H1 (cell line): Measurements from ENCODE around the gene GPR161. TPM values are rescaled to one million over a fixed set of nuclear protein-coding genes. Genes with fewer than 3 reads are reported as not detected.

ENCODE experiments used
- CTCF ChIA-PET: fragments of 300-600 bp; sonication (Branson Sonifier 250); formaldehyde crosslinking; loops from one replicate; lab custom pipeline; 2021; ENCODE audit not compliant: partially characterized antibody; lab: Charles Lee
- POLR2A ChIA-PET: fragments of 300-600 bp; sonication (Branson Sonifier 250); formaldehyde crosslinking; loops from one replicate; lab custom pipeline; 2021; ENCODE audit warnings: inconsistent platforms; ENCODE audit not compliant: partially characterized antibody; lab: Charles Lee
- DNase-seq, 2 experiments: peaks; one replicate each; pipeline versions ENCODE4 v3.0.0 to v3.0.0-alpha.2; 2010 to 2022; ENCODE audit warnings: low spot score in 2 of 2, low read depth in 1 of 2, mixed read lengths in 1 of 2
- FAIRE-seq: peaks from 2 replicates; lab custom pipeline; 2011; peaks lifted over from hg19 to GRCh38; lab: Jason Lieb, UNC
- H2AFZ ChIP-seq: 2 replicates; pipeline ENCODE4 v1.8.1; 2012; ENCODE audit warnings: low read length, inconsistent platforms
- H2AK5ac ChIP-seq: 2 replicates; pipeline ENCODE4 v1.6.1; 2013; ENCODE audit warnings: low read depth, low read length
- H2BK120ac ChIP-seq: replicated peaks from 2 replicates; pipeline ENCODE3; 2013; ENCODE audit warnings: low read depth, low read length, inconsistent platforms
- H2BK12ac ChIP-seq: 2 replicates; pipeline ENCODE4 v1.6.1; 2013; ENCODE audit warnings: low read depth, low read length
- H2BK15ac ChIP-seq: 2 replicates; pipeline ENCODE4 v1.6.1; 2013; ENCODE audit warnings: low read length
- H2BK20ac ChIP-seq: 2 replicates; pipeline ENCODE4 v1.6.1; 2013; ENCODE audit warnings: low read length
- H2BK5ac ChIP-seq: 2 replicates; pipeline ENCODE4 v1.6.1; 2013; ENCODE audit warnings: low read depth, low read length
- H3K14ac ChIP-seq: 2 replicates; pipeline ENCODE4 v1.6.1; 2013; ENCODE audit warnings: inconsistent platforms; ENCODE audit not compliant: insufficient read length
- H3K18ac ChIP-seq: 2 replicates; pipeline ENCODE4 v1.6.1; 2013; ENCODE audit warnings: low read length; ENCODE audit errors: extremely low read depth
- H3K23ac ChIP-seq: 2 replicates; pipeline ENCODE4 v1.6.1; 2013; ENCODE audit warnings: inconsistent platforms; ENCODE audit not compliant: insufficient read length
- H3K23me2 ChIP-seq: 2 replicates; pipeline ENCODE4 v1.6.1; 2013; ENCODE audit warnings: low read depth, low read length
- H3K27ac ChIP-seq: 2 replicates; pipeline ENCODE4 v1.6.1; 2011; ENCODE audit warnings: low read depth, low read length, inconsistent platforms
- H3K27me3 ChIP-seq, 4 experiments: replicated peaks in 1 of 4; 1 replicate in 1 of 4; 2 replicates in 3 of 4; pipeline versions ENCODE4 v1.6.1 to v1.8.1; 2011 to 2013; ENCODE audit warnings: low read length in 3 of 4, mild to moderate bottlenecking in 3 of 4, inconsistent platforms in 2 of 4, mixed read lengths in 2 of 4, moderate library complexity in 1 of 4; ENCODE audit not compliant: control insufficient read depth in 3 of 4, insufficient read depth in 3 of 4; ENCODE audit errors: extremely low read depth in 1 of 4
- H3K36me3 ChIP-seq, 4 experiments: 2 replicates each; pipeline versions ENCODE4 v1.6.1 to v1.8.1; 2011 to 2013; ENCODE audit warnings: mild to moderate bottlenecking in 4 of 4, low read length in 3 of 4, moderate library complexity in 2 of 4, control low read depth in 1 of 4, inconsistent platforms in 1 of 4; ENCODE audit not compliant: insufficient read depth in 4 of 4, control insufficient read depth in 2 of 4
- H3K4ac ChIP-seq: replicated peaks from 2 replicates; pipeline ENCODE3; 2013; ENCODE audit warnings: low read length, low read depth, mixed read lengths, inconsistent platforms; ENCODE audit not compliant: insufficient read length
- H3K4me1 ChIP-seq, 4 experiments: replicated peaks in 1 of 4; 1 replicate in 1 of 4; 2 replicates in 3 of 4; pipeline versions ENCODE4 v1.6.1 to v1.8.1; 2011 to 2013; ENCODE audit warnings: low read length in 3 of 4, inconsistent platforms in 2 of 4, mixed read lengths in 1 of 4; ENCODE audit not compliant: insufficient read depth in 4 of 4, control insufficient read depth in 3 of 4
- H3K4me2 ChIP-seq, 2 experiments: 2 replicates each; pipeline versions ENCODE4 v1.6.1 to v1.8.1; 2011 to 2013; ENCODE audit warnings: low read depth in 2 of 2, low read length in 2 of 2, control low read depth in 1 of 2, inconsistent platforms in 1 of 2, mild to moderate bottlenecking in 1 of 2; ENCODE audit not compliant: insufficient read depth in 1 of 2
- H3K4me3 ChIP-seq, 4 experiments: fragments of 200-600, 300-600 bp in 1 of 4; sonication (generic), shearing (Covaris generic), sonication (Bioruptor Twin) in 1 of 4; 2 replicates each; pipeline versions ENCODE4 v1.5.1 to v1.8.1; 2011 to 2016; ENCODE audit warnings: low read length in 4 of 4, low read depth in 3 of 4, control low read depth in 2 of 4, inconsistent platforms in 2 of 4, mild to moderate bottlenecking in 2 of 4, mixed read lengths in 1 of 4, moderate library complexity in 1 of 4; ENCODE audit not compliant: insufficient read depth in 2 of 4; ENCODE audit errors: extremely low read depth in 1 of 4
- H3K56ac ChIP-seq: replicated peaks from 2 replicates; pipeline ENCODE3; 2013; ENCODE audit warnings: low read depth, mild to moderate bottlenecking, mixed read lengths, low read length, inconsistent platforms; ENCODE audit not compliant: insufficient read length
- H3K79me1 ChIP-seq: 2 replicates; pipeline ENCODE4 v1.6.1; 2013; ENCODE audit warnings: low read depth, low read length, control low read depth
- H3K79me2 ChIP-seq, 2 experiments: 2 replicates each; pipeline versions ENCODE4 v1.6.1 to v1.8.1; 2012 to 2013; ENCODE audit warnings: low read length in 2 of 2, mild to moderate bottlenecking in 2 of 2, inconsistent platforms in 1 of 2; ENCODE audit not compliant: insufficient read depth in 2 of 2, control insufficient read depth in 1 of 2
- H3K9ac ChIP-seq, 4 experiments: replicated peaks in 1 of 4; 1 replicate in 1 of 4; 2 replicates in 3 of 4; pipeline versions ENCODE4 v1.6.1 to v1.8.1; 2011 to 2013; ENCODE audit warnings: low read depth in 3 of 4, low read length in 3 of 4, control low read depth in 2 of 4, mild to moderate bottlenecking in 2 of 4, moderate library complexity in 2 of 4, inconsistent platforms in 1 of 4; ENCODE audit errors: extremely low read depth in 1 of 4
- H3K9me3 ChIP-seq, 2 experiments: 2 replicates each; pipeline versions ENCODE4 v1.6.1 to v1.8.1; 2012 to 2013; ENCODE audit warnings: mild to moderate bottlenecking in 2 of 2, moderate library complexity in 2 of 2, control low read depth in 1 of 2, inconsistent platforms in 1 of 2, low read depth in 1 of 2, low read length in 1 of 2, mixed read lengths in 1 of 2; ENCODE audit not compliant: insufficient read depth in 2 of 2
- H4K20me1 ChIP-seq, 2 experiments: replicated peaks in 1 of 2; 2 replicates each; pipeline versions ENCODE3 to v1.8.1; 2011 to 2013; ENCODE audit warnings: inconsistent platforms in 2 of 2, low read length in 2 of 2, mild to moderate bottlenecking in 1 of 2; ENCODE audit not compliant: insufficient read depth in 2 of 2, control insufficient read depth in 1 of 2
- H4K5ac ChIP-seq: 2 replicates; pipeline ENCODE4 v1.6.1; 2013; ENCODE audit warnings: low read length, low read depth, mixed read lengths, inconsistent platforms; ENCODE audit not compliant: insufficient read length
- H4K8ac ChIP-seq: 2 replicates; pipeline ENCODE4 v1.8.0; 2013; ENCODE audit warnings: mild to moderate bottlenecking, moderate library complexity, low read length, inconsistent platforms; ENCODE audit not compliant: insufficient read depth; ENCODE audit errors: extremely low read depth
- H4K91ac ChIP-seq: replicated peaks from 2 replicates; pipeline ENCODE3; 2013; ENCODE audit warnings: low read length, mixed read lengths, inconsistent platforms; ENCODE audit not compliant: insufficient read length
- CEBPB ChIP-seq: IDR thresholded peaks from 2 replicates; pipeline ENCODE4 v1.6.1; 2012; ENCODE audit warnings: low read depth, low read length
- CHD1 ChIP-seq: IDR thresholded peaks from 2 replicates; pipeline ENCODE4 v1.6.1; 2012; ENCODE audit warnings: low read depth, low read length, improper control_type of control experiment
- CTBP2 ChIP-seq: IDR thresholded peaks from 2 replicates; pipeline ENCODE4 v1.7.0; 2011; ENCODE audit warnings: borderline replicate concordance, mild to moderate bottlenecking, moderate library complexity, mixed read lengths, low read length; ENCODE audit not compliant: insufficient read depth, insufficient read length
- E2F6 ChIP-seq: IDR thresholded peaks from 2 replicates; pipeline ENCODE4 v1.6.1; 2012; ENCODE audit warnings: inconsistent platforms
- EGR1 ChIP-seq: IDR thresholded peaks from 2 replicates; pipeline ENCODE4 v1.6.1; 2011; ENCODE audit warnings: low read depth, low read length, borderline replicate concordance
- EP300 ChIP-seq, 2 experiments: IDR thresholded peaks; 1 replicate in 1 of 2; 2 replicates in 1 of 2; pipeline ENCODE4 v1.6.1; 2011 to 2012; ENCODE audit warnings: low read depth in 2 of 2, low read length in 2 of 2, mild to moderate bottlenecking in 2 of 2, borderline replicate concordance in 1 of 2, inconsistent platforms in 1 of 2, moderate library complexity in 1 of 2
- POU5F1 ChIP-seq: IDR thresholded peaks from 2 replicates; pipeline ENCODE4 v1.6.1; 2011; ENCODE audit warnings: low read depth, mild to moderate bottlenecking, low read length, moderate library complexity
- RNF2 ChIP-seq: fragments of 200-900, 300-1000 bp; sonication (generic); IDR thresholded peaks from 2 replicates; pipeline ENCODE4 v1.7.1; 2016; ENCODE audit warnings: borderline replicate concordance, low read depth, mild to moderate bottlenecking, antibody characterized with exemption, low read length; ENCODE audit not compliant: poor library complexity, severe bottlenecking; ENCODE audit errors: missing control alignments
- SIRT6 ChIP-seq: IDR thresholded peaks from one replicate; pipeline ENCODE4 v1.7.1; 2012; ENCODE audit warnings: low read length, inconsistent platforms
- SP1 ChIP-seq: IDR thresholded peaks from 2 replicates; pipeline ENCODE4 v1.6.1; 2011; ENCODE audit warnings: low read depth, low read length
- TCF12 ChIP-seq: IDR thresholded peaks from 2 replicates; pipeline ENCODE4 v1.6.1; 2011; ENCODE audit warnings: low read depth, mild to moderate bottlenecking, low read length
- USF2 ChIP-seq: IDR thresholded peaks from 2 replicates; pipeline ENCODE4 v1.6.1; 2011; ENCODE audit warnings: low read length, improper control_type of control experiment
- WGBS, 2 experiments: shearing (Covaris generic) in 1 of 2; methylation state at CpG; one replicate each; pipeline versions ENCODE4 v1.1.6 to v1.1.7; 2013 to 2015; ENCODE audit warnings: low lambda C conversion rate in 2 of 2, mixed read lengths in 2 of 2, inconsistent platforms in 1 of 2, low coverage in 1 of 2, missing lambda C conversion rate in 1 of 2; ENCODE audit not compliant: insufficient replicate concordance in 2 of 2, insufficient coverage in 1 of 2, insufficient read length in 1 of 2; ENCODE audit errors: extremely low coverage in 1 of 2, missing lambda C conversion rate in 1 of 2; 5-methylcytosine and 5-hydroxymethylcytosine counted together
- polyA plus RNA-seq, 7 experiments: library from polyadenylated mRNA; depleted of rRNA in 3 of 7; stranded (reverse) in 5 of 7; unstranded in 2 of 7; fragments of >200 nt in 5 of 7; fragments of 200-250 nt in 2 of 7; gene quantifications; 1 replicate in 5 of 7; 2 replicates in 1 of 7; 4 replicates in 1 of 7; pipeline versions ENCODE4 v1.2.1 to v1.2.3, GENCODE V29; 2011 to 2013; ENCODE audit warnings: missing spikeins in 2 of 7, mixed read lengths in 2 of 7
- total RNA-seq: library from RNA; stranded (reverse); fragmentation: NEBNext Ultra II Directional; extraction: Animal tissue kit (Norgen Biotek cat#: 25700); gene quantifications from 2 replicates; pipeline ENCODE4 v1.2.1, GENCODE V29; 2021

Gene GPR161
- total and polyA plus RNA-seq, 2 of the 8 experiments (the other 6 are each of a cell fraction or from before 2014, with no cell fraction given) = 13.7 to 16.8 TPM

DNA sequence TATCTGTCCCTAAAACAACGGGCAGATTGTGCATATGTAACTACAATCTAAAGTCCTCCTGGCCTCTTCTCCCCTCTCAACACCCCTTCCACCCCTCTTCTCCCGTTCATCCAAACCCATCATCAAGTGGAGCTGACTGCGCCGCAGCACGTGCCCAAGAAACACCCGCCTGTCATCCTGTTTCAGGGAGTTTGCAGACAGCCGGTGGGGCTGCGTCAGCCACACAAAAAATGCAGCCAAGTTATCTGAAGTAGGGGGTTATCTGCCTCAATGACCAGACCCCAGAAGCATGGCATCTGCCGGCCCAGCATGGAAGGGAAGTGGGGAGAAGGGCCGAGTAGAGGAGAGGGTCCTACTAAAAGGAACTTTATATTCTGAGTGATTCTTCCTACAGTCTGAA lies 49.0 kb downstream of the GPR161 start:
- Histone ChIP-seq H3K4ac (no peak overlapping the region), H3K79me2 (no peaks in the 10 kb centered on the region), H3K9me3 (no peaks in the 10 kb centered on the region), H3K56ac (no peak overlapping the region), H3K23me2 (no peaks in the 10 kb centered on the region), H2AK5ac (no peak overlapping the region), H3K27me3 (no peaks in the 10 kb centered on the region), H4K20me1 (peaks cover 0 to 3% of the 10 kb centered on the region in 2 experiments), H3K18ac (no peak overlapping the region), H3K14ac (no peak overlapping the region), H4K8ac (no peak overlapping the region), H3K23ac (no peak overlapping the region), H2AFZ (no peak overlapping the region), H3K36me3 (peaks cover 0 to 2% (median 0%) of the 10 kb centered on the region in 4 experiments; a peak in 1 of 8 replicates), H2BK20ac (no peak overlapping the region), H2BK120ac (no peak overlapping the region), H3K79me1 (no peaks in the 10 kb centered on the region), H2BK15ac (no peak overlapping the region), H3K4me3 (no peak overlapping the region), H3K9ac (no peak overlapping the region), H2BK12ac (no peak overlapping the region), H2BK5ac (no peak overlapping the region), H4K5ac (no peak overlapping the region), H4K91ac (no peak overlapping the region), H3K4me2 (no peak overlapping the region), H3K27ac (no peak overlapping the region), H3K4me1 (peaks cover 0 to 3% (median 0%) of the 10 kb centered on the region in 4 experiments; a peak in 1 of 7 replicates)
- POLR2A ChIA-PET = no interaction called here
- WGBS, 2 experiments = 84% methylated on average over 10 of the region's 10 CpGs; no CpG with 5 or more reads in 1 of the 2 experiments
- DNase-seq (no peak), FAIRE-seq (no peak)
- CTCF ChIA-PET = interaction anchor here (0.9 to 1.9 kb wide), 5 partner anchors 28 to 147 kb away, joined by 3 to 4 read pairs (median 3); no protein-coding TSS in a partner anchor
- TF ChIP-seq CTBP2 (no peak), POU5F1 (no peak), RNF2 (no peak), CHD1 (no peak), SP1 (no peak), EGR1 (no peak), EP300 (IDR thresholded peaks at IDR 0.05; ENCODE audit: borderline replicate concordance in 1 of 2, low read depth in 2 of 2, low read length in 2 of 2) (no peak), USF2 (no peak), E2F6 (no peak), TCF12 (no peak), SIRT6 (no peak), CEBPB (no peak)
